T-helper 1 cell treated with Interleukin-12 subunit alpha and Interleukin-12 subunit beta and Interleukin-4 antibody, amounts not matched to agents 30 ng/mL and 1 ng/mL, for 36 hours (primary cell): Measurements from ENCODE around the gene PRDM7. TPM values are rescaled to one million over a fixed set of nuclear protein-coding genes. Genes with fewer than 3 reads are reported as not detected.

Source experiments
- intact Hi-C: fragments of 100-400 bp; cut with micrococcal nuclease; formaldehyde crosslinking; loops from one replicate; pipeline ENCODE4 v1.15.1; 2024
- total RNA-seq: library from RNA; stranded (reverse); gene quantifications from 2 replicates; pipeline ENCODE4 v1.2.3, GENCODE V29; 2022

PRDM7 gene
- total RNA-seq, 1 donor from 2014 or later: not detected

- intact Hi-C loops: no loop called here
Observed at GRCh38 chr16:90037276-90037675, 39.9 kb downstream of the PRDM7 start.

GRCh38 chr16:90035902-90036301 lies 41.2 kb downstream of the PRDM7 start:
- intact Hi-C loops: no loop called here

- intact Hi-C loops: no loop called here
Observed at GRCh38 chr16:90034504-90034903, 42.6 kb downstream of the PRDM7 start.

GRCh38 chr16:90033387-90033786 lies 43.7 kb downstream of the PRDM7 start:
- intact Hi-C loops: no loop called here

GRCh38 chr16:90032674-90033331 lies 44.3 kb downstream of the PRDM7 start:
- intact Hi-C loops: no loop called here

- intact Hi-C loops: no loop called here
Observed at GRCh38 chr16:90031931-90032673, 45.0 kb downstream of the PRDM7 start.

- intact Hi-C loops: no loop called here
Observed at GRCh38 chr16:90031186-90031930, 45.8 kb downstream of the PRDM7 start.

- intact Hi-C loops: no loop called here
Observed at GRCh38 chr16:90028985-90029384, 48.1 kb downstream of the PRDM7 start.

- intact Hi-C loops: no loop called here
Observed at GRCh38 chr16:90027611-90028010, 49.5 kb downstream of the PRDM7 start.

GRCh38 chr16:90026135-90026534 lies 51.0 kb downstream of the PRDM7 start:
- intact Hi-C loops: no loop called here

GRCh38 chr16:90023078-90023447 lies 54.1 kb downstream of the PRDM7 start:
- intact Hi-C loops: no loop called here

GRCh38 chr16:90022209-90023077 lies 54.7 kb downstream of the PRDM7 start:
- intact Hi-C loops: no loop called here

GRCh38 chr16:90020838-90021382 lies 56.2 kb downstream of the PRDM7 start:
- intact Hi-C loops: no loop called here

- intact Hi-C loops: no loop called here
Observed at GRCh38 chr16:90020260-90020837, 56.8 kb downstream of the PRDM7 start.

GRCh38 chr16:90019543-90020259 lies 57.4 kb downstream of the PRDM7 start:
- intact Hi-C loops: loop anchor here (2.0 kb wide), 1 partner anchor 47 kb away; no protein-coding TSS in a partner anchor

- intact Hi-C loops: loop anchor here (2.0 kb wide), 1 partner anchor 46 kb away; no protein-coding TSS in a partner anchor
Observed at GRCh38 chr16:90018652-90019542, 58.2 kb downstream of the PRDM7 start, which contains the start of gene DBNDD1. TSS of gene DBNDD1 (minus strand) at chr16:90019456. CDS start at chr16:90019341, 115 bp downstream.

GRCh38 chr16:90018297-90018651 lies 58.9 kb downstream of the PRDM7 start:
- intact Hi-C loops: loop anchor here (2.0 kb wide), 1 partner anchor 45 kb away; no protein-coding TSS in a partner anchor

GRCh38 chr16:90016339-90016950 lies 60.7 kb downstream of the PRDM7 start:
- intact Hi-C loops: no loop called here
